PFSK-1 (cell line): ENCODE measurements around the gene CLTCL1.

ENCODE experiments used
- FOXP2 ChIP-seq: optimal IDR thresholded peaks from 2 replicates; pipeline ENCODE3; 2011; ENCODE audit warnings: borderline replicate concordance, control low read depth, inconsistent platforms; ENCODE audit not compliant: insufficient read depth; ENCODE audit errors: extremely low read length, extremely low read depth
- POLR2AphosphoS5 ChIP-seq: IDR thresholded peaks from 2 replicates; pipeline ENCODE4 v1.6.1; 2012; ENCODE audit warnings: low read depth, mild to moderate bottlenecking, control low read depth, low read length, moderate library complexity
- SIN3A ChIP-seq: IDR thresholded peaks from 2 replicates; pipeline ENCODE4 v1.6.1; 2012; ENCODE audit warnings: mild to moderate bottlenecking, low read length, moderate library complexity, borderline replicate concordance; ENCODE audit not compliant: insufficient read depth
- TAF1 ChIP-seq: IDR thresholded peaks from 2 replicates; pipeline ENCODE4 v1.6.1; 2012; ENCODE audit warnings: low read length, control low read depth, borderline replicate concordance; ENCODE audit not compliant: insufficient read depth
- TF ChIP-seq, protein P1 (sequence below), 2 experiments: IDR thresholded peaks; 2 replicates each; pipeline versions ENCODE4 v1.6.1 to v1.8.0; 2011 to 2012; ENCODE audit warnings: low read depth in 2 of 2, low read length in 2 of 2, control low read depth in 1 of 2, inconsistent platforms in 1 of 2, mild to moderate bottlenecking in 1 of 2, moderate library complexity in 1 of 2; ENCODE audit not compliant: insufficient read depth in 1 of 2

DNA sequence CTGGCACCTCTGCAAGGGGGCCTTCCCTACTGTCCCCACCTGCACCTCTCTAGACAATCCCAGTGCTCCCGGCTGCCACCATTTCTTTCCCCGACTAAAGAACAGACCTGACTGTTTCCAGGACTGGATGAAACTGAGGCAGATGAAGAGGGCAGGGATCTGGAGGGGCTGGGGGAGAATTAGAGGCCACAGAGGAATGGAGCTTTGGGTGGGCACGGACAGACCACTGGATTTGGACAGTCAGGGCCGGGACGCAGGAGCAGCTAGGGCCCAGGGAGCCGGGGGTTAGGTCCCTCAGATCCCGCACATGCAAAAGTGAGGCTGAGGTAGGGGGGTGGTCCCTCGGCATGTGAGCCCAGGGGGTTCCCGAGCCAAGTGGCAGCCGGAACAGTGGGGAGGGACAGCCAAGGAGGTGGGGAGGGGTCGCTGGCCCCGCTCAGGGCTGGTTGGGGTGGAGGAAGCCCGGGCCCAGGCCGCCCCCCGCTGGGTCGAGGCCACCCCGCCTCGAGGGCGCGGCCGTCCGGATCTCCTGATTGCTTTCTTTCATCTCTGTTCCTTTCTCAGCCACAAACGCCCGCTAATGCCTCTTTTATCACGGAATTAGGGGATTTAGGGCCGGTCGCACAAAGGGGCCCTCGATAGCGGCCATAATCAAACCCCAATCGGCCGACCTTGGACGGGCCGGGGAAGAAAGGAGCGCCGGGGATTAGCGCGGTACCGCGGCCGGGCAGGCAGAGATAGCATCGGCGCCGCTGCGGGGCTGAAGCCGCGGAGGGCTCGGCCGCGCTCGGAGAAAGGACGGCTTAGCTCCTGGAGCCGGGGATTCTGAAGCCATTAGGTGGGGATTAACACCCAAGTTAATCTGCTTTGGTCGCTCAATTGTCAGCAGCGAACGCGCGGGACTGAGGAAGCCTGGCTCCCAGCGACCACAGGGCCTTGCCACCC is 122.2 kb downstream of the CLTCL1 start:
- TF ChIP-seq POLR2AphosphoS5, result no peak
- no peak for TF ChIP-seq TAF1
- TF ChIP-seq, protein P1, sequence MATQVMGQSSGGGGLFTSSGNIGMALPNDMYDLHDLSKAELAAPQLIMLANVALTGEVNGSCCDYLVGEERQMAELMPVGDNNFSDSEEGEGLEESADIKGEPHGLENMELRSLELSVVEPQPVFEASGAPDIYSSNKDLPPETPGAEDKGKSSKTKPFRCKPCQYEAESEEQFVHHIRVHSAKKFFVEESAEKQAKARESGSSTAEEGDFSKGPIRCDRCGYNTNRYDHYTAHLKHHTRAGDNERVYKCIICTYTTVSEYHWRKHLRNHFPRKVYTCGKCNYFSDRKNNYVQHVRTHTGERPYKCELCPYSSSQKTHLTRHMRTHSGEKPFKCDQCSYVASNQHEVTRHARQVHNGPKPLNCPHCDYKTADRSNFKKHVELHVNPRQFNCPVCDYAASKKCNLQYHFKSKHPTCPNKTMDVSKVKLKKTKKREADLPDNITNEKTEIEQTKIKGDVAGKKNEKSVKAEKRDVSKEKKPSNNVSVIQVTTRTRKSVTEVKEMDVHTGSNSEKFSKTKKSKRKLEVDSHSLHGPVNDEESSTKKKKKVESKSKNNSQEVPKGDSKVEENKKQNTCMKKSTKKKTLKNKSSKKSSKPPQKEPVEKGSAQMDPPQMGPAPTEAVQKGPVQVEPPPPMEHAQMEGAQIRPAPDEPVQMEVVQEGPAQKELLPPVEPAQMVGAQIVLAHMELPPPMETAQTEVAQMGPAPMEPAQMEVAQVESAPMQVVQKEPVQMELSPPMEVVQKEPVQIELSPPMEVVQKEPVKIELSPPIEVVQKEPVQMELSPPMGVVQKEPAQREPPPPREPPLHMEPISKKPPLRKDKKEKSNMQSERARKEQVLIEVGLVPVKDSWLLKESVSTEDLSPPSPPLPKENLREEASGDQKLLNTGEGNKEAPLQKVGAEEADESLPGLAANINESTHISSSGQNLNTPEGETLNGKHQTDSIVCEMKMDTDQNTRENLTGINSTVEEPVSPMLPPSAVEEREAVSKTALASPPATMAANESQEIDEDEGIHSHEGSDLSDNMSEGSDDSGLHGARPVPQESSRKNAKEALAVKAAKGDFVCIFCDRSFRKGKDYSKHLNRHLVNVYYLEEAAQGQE (IDR thresholded peaks at IDR 0.05; ENCODE audit: insufficient read depth in 1 of 2, low read depth in 2 of 2, low read length in 2 of 2), result no peak
- no peak for TF ChIP-seq SIN3A
- TF ChIP-seq FOXP2, result no peak
